KMS-11 (cell line): ENCODE measurements around the gene CDKN2AIPNL.

Experiments
- H2AFZ ChIP-seq: fragments of 200-600 bp; sonication (generic); 2 replicates; pipeline ENCODE4 v1.6.1; 2016; ENCODE audit warnings: antibody characterized with exemption, mixed run types, low read depth
- H3K27ac ChIP-seq: fragments of 200-600 bp; sonication (generic); 2 replicates; pipeline ENCODE4 v1.6.1; 2016; ENCODE audit warnings: mild to moderate bottlenecking, mixed run types
- H3K27me3 ChIP-seq: fragments of 200-600 bp; sonication (generic); 2 replicates; pipeline ENCODE4 v1.6.1; 2017; ENCODE audit warnings: mild to moderate bottlenecking, low read depth, mixed run types, moderate library complexity; ENCODE audit not compliant: insufficient read depth
- H3K36me3 ChIP-seq: fragments of 200-600 bp; sonication (generic); 2 replicates; pipeline ENCODE4 v1.6.1; 2017; ENCODE audit warnings: mild to moderate bottlenecking, mixed run types; ENCODE audit not compliant: insufficient read depth
- H3K4me1 ChIP-seq: fragments of 200-600 bp; sonication (generic); 2 replicates; pipeline ENCODE4 v1.6.1; 2016; ENCODE audit warnings: mild to moderate bottlenecking, low read depth, mixed run types; ENCODE audit not compliant: poor library complexity, severe bottlenecking
- H3K4me2 ChIP-seq: fragments of 200-600 bp; sonication (generic); 2 replicates; pipeline ENCODE4 v1.7.0; 2016; ENCODE audit warnings: mild to moderate bottlenecking, mixed run types
- H3K4me3 ChIP-seq: fragments of 200-600 bp; sonication (generic); IDR thresholded peaks from 2 replicates; pipeline ENCODE4 v1.6.1; 2017; ENCODE audit warnings: low read depth, low read length, mixed read lengths; ENCODE audit not compliant: insufficient read depth
- H3K79me2 ChIP-seq: fragments of 200-600 bp; sonication (generic); 2 replicates; pipeline ENCODE4 v1.6.1; 2016; ENCODE audit warnings: low read depth, mixed run types; ENCODE audit not compliant: insufficient read depth
- H3K9ac ChIP-seq: fragments of 200-600 bp; sonication (generic); 2 replicates; pipeline ENCODE4 v1.6.1; 2016; ENCODE audit warnings: mild to moderate bottlenecking, mixed run types
- H4K20me1 ChIP-seq: fragments of 200-600 bp; sonication (generic); 2 replicates; pipeline ENCODE4 v1.6.1; 2016; ENCODE audit warnings: mild to moderate bottlenecking, mixed run types; ENCODE audit not compliant: insufficient read depth
- TF ChIP-seq, protein P1 (sequence below): fragments of 200-600 bp; sonication (generic); conservative IDR thresholded peaks from 2 replicates; pipeline ENCODE4 v1.6.1; 2017; ENCODE audit warnings: low read depth, mild to moderate bottlenecking, antibody characterized with exemption, low read length, moderate library complexity, mixed read lengths

Gene CDKN2AIPNL

GRCh38 chr5:134398609-134399155, 13.0 kb downstream of the CDKN2AIPNL start:
- Histone ChIP-seq H3K9ac (no peak overlapping the region), H3K27me3 (no peaks in the 10 kb centered on the region), H2AFZ (no peak overlapping the region), H4K20me1 (no peaks in the 10 kb centered on the region), H3K4me1 (peaks cover 31% of the 10 kb centered on the region), H3K27ac (no peak overlapping the region), H3K4me2 (no peak overlapping the region), H3K36me3 (no peaks in the 10 kb centered on the region), H3K4me3 (no peak overlapping the region), H3K79me2 (no peaks in the 10 kb centered on the region)
- TF ChIP-seq, protein P1, sequence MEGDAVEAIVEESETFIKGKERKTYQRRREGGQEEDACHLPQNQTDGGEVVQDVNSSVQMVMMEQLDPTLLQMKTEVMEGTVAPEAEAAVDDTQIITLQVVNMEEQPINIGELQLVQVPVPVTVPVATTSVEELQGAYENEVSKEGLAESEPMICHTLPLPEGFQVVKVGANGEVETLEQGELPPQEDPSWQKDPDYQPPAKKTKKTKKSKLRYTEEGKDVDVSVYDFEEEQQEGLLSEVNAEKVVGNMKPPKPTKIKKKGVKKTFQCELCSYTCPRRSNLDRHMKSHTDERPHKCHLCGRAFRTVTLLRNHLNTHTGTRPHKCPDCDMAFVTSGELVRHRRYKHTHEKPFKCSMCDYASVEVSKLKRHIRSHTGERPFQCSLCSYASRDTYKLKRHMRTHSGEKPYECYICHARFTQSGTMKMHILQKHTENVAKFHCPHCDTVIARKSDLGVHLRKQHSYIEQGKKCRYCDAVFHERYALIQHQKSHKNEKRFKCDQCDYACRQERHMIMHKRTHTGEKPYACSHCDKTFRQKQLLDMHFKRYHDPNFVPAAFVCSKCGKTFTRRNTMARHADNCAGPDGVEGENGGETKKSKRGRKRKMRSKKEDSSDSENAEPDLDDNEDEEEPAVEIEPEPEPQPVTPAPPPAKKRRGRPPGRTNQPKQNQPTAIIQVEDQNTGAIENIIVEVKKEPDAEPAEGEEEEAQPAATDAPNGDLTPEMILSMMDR = no peak

GRCh38 chr5:134397196-134397595, 14.5 kb downstream of the CDKN2AIPNL start:
- Histone ChIP-seq H2AFZ (no peak overlapping the region), H3K79me2 (no peaks in the 10 kb centered on the region), H3K36me3 (no peaks in the 10 kb centered on the region), H3K27me3 (no peaks in the 10 kb centered on the region), H4K20me1 (no peaks in the 10 kb centered on the region), H3K4me2 (no peak overlapping the region), H3K4me1 (peaks cover 36% of the 10 kb centered on the region), H3K9ac (no peak overlapping the region), H3K4me3 (no peak overlapping the region), H3K27ac (no peak overlapping the region)
- TF ChIP-seq, protein P1 = no peak

DNA sequence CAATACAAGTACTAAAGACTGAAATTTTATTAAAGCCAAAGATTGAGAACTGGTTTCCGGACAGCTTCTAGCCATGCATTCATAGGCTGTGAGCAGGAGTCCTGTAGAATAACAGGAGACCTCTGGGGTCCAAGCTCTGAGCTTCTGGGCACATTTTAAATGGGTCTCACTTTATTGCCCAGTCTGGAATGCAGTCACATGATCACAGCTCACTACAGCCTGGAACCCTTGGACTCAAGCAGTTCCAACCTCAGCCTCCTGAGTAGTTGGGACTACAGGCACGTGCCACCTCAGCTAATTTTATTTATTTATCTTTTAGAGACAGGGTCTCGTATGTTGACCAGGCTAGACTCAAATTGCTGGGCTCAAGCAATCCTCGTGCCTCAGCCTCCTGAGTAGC, 15.4 kb downstream of the CDKN2AIPNL start:
- H3K36me3 ChIP-seq = no peaks in the 10 kb centered on the region
- no peaks in the 10 kb centered on the region for H3K27me3 ChIP-seq
- H2AFZ ChIP-seq = no peak overlapping the region
- H3K79me2 ChIP-seq = no peaks in the 10 kb centered on the region
- H3K4me1 ChIP-seq = peaks cover 36% of the 10 kb centered on the region
- no peak overlapping the region for H3K9ac ChIP-seq
- H3K4me3 ChIP-seq = no peak overlapping the region
- no peaks in the 10 kb centered on the region for H4K20me1 ChIP-seq
- peak overlapping the region; percentile 70; the same call in 1 of the 2 replicates for H3K4me2 ChIP-seq
- TF ChIP-seq, protein P1 = no peak
- peak overlapping the region; percentile 65 for H3K27ac ChIP-seq

- no peaks in the 10 kb centered on the region; the same call in 1 of the 2 replicates for H3K36me3 ChIP-seq
- no peaks in the 10 kb centered on the region for H3K79me2 ChIP-seq
- TF ChIP-seq, protein P1 = no peak
- H4K20me1 ChIP-seq = no peaks in the 10 kb centered on the region
- no peak overlapping the region for H2AFZ ChIP-seq
- no peaks in the 10 kb centered on the region for H3K27me3 ChIP-seq
- no peak overlapping the region for H3K9ac ChIP-seq
- H3K4me1 ChIP-seq = peaks cover 36% of the 10 kb centered on the region
- no peak overlapping the region for H3K4me3 ChIP-seq
- H3K27ac ChIP-seq = peak overlapping the region; percentile 65; the same call in 1 of the 2 replicates
- peak overlapping the region; percentile 70; the same call in 1 of the 2 replicates for H3K4me2 ChIP-seq
Measured at GRCh38 chr5:134394932-134395331, 16.7 kb downstream of the CDKN2AIPNL start.
